NCI-H460 (cell line): ENCODE data around the gene LSM4. TPM values are rescaled to one million over a fixed set of nuclear protein-coding genes. Genes with fewer than 3 reads are reported as not detected.
"Not testable (repeated sequence)": the region's sequence is repeated elsewhere in the genome, so short reads cannot be mapped to it uniquely, and the experiment has no call there.

Experiments used
- DNase-seq: peaks from one replicate; pipeline ENCODE4 v3.0.0-alpha.2; 2016; ENCODE audit warnings: low read depth; ENCODE audit errors: extremely low read depth
- total RNA-seq: library from RNA; depleted of rRNA; stranded (reverse); fragments of >200 nt; shearing (Covaris generic); gene quantifications from 2 replicates; pipeline ENCODE4 v1.2.3, GENCODE V29; 2014

The LSM4 gene
- total RNA-seq, 1 experiment from 2014 or later, result 207 TPM

DNA sequence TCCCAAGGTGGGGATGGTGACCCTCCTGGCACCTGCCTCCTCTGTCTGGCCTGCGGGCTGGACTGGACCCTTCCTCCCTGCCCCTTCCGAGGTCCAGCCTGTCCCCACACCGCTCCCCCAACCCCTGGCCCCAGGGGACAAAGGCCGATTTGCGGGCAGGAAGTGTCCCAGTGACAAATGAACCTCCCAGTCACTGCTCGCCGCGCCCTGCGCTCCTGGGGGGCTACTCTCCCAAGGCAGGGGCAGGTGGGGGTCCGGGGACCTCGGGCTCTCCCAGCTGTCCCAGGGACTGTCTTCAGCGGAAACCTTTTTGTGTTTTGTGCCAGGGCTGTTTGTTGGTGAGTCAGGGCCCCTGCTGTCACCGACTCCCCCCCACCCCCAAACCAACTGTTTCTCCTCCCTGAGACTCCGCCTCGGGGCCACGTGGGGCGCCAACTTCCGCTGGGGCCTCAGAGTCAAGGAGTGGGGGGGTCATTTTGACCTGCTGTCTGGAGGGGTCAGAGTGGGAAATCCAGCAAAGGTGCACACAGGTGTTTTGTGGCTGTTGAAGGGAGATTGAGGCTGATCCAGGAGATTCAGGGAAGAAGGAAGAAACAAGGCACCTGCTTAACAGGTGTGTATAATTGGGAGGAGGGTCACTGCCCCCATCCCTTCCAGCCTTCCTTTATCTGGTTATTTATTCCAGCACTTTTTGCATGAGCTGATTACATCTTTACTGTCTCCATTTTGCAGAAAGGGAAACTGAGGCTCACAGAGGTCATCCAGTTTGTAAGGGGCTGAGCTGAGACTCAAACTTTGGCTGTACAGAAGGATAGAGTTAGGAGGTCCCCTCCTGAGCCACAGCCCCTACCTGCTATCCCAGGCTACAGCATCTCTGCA, 18.4 kb upstream of the LSM4 start:
- no peak for DNase-seq

DNA sequence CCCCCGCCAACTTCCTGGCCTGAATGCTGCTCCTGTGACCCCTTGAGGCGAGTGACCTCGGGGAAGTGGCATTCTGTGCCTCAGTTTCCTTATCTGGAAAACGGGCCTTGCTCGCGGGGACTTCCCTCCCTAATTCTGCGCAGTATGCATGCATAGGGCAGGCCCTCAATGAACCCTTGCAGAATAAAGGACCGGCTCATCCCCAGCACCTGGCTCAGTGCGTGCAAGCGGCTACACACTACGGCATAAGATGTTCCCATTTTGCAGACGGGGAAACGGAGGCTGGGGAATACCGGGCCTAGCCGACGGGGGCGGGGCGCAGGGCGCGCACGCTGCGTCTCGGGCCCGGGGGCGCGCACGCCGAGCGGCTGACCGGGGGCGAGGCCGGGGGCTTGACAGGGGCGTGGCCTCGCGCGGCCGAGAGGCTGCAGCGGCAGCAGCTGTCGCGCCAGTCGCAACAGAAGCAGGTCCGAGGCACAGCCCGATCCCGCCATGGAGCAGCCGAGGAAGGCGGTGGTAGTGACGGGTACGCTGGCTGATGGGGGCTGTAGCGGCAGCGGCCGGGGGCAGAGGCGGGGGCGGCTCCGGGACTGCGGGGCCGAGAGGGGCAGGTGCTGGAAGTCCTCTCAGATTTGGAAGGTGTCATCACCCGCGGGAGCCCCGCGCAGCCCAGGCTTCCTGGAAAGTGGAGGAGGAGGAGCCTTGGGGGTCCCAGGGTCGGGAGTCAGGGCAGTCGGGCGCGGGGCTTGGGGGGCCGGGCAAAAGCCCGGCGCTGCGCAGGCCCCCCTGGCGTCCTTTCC, 17.5 kb upstream of the LSM4 start, which contains the start of gene PGPEP1:
TSS of gene PGPEP1 (plus strand) at position 409 of the 800 bp plus-strand sequence. CDS start at position 493, 84 bp downstream.
- DNase-seq, result no peak

DNA sequence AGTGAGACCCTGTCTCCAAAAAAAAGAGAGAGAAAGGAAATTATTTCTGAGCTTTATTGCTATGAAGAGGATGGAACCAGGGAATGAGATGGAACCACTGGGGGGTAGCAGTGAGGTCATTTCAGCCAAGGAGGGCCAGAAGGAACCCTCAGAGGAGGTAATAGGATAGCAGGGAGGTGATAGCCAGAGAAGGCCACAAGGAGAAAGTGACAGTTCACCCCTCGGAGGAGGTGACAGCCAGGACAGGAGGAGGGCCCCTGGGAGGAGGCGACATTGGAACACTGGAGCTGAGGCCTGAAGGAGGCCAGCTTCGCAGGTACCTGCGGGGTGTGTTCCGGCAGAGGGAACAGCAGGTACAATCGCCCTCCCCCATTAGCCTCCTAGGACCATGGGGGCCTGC, 16.8 kb upstream of the LSM4 start:
- DNase-seq, result no peak

DNA sequence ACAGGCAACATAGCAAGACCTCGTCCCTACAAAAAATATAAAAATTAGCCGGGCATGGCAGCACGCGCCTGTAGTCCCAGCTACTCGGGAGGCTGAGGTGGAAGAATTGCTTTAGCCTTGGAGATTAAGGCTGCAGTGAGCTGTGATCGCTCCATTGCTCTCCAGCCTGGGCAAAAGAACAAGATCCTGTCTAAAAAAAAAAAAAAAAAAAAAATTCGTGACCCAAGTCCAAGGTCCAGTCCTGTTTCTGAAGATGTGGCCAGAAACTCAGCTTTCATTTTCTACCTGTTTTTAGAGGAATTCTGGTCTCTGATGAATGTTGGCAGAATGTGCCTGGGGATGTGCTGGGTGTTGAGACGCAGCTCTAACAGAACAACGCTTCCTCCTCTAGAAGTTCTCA, 15.7 kb upstream of the LSM4 start:
- DNase-seq, result no peak

DNA sequence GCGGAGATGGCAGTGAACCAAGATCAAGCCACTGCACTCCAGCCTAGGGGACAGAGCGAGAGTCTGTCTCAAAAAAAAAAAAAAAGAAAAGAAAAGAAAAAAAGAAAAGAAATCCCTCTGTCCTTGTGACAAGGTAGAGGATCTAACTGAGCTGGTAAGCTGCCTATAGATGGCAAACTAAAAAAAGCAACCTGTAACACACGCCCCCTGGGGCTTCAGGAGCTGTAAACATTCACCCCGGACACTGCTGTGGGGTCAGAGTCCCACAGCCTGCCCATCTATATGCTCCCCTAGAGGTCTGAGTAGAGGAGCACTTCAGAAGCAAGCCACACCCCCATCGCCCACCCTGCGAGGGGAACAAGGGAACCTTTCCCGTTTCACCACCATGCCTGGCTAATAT, 13.2 kb upstream of the LSM4 start:
- DNase-seq, result no peak

DNA sequence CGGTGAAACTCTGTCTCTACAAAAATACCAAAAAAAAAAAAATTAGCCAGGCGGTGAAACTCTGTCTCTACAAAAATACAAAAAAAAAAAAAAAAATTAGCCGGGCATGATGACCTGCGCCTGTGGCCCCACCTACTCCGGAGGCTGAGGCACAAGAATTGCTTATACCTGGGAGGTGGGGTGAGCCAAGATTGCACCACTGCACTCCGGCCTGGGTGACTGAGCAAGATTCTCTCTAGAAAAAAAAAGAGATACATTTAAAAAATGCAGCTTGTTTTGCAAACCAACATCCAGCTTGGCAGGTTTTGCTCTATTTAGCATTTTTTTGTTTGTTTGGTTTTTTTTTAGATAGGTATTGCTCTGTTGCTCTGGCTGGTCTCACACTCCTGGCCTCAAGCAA, 10.8 kb upstream of the LSM4 start:
- DNase-seq, result no peak

DNA sequence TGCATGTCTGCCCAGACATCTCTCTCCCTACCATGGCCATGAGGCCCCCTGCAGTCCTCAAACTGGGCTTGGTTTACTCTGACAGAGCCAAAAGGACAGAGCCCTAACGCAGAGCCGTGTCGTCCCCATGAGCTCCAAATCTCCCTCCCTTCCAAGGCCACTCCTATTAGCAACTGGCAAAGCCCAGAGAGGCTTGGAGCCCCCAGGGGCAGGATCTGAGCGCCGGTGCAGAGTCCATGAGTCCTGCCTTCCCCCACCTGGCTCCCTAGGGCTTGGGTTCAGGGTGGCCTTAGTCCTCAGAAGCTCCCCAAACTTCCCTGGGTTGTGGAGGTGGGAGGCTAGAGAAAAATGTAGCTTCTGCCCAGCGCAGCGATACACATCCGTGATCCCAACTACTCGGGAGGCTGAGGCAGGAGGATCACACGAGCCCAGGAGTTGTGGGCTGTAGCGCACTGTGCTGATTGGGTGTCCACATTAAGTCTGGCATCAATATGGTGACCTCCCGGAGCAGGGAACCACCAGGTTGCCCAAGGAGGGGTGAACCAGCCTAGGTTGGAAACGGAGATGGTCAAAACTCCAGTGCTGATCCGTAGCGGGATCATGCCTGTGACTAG, 10.1 kb upstream of the LSM4 start:
- DNase-seq, result no peak

DNA sequence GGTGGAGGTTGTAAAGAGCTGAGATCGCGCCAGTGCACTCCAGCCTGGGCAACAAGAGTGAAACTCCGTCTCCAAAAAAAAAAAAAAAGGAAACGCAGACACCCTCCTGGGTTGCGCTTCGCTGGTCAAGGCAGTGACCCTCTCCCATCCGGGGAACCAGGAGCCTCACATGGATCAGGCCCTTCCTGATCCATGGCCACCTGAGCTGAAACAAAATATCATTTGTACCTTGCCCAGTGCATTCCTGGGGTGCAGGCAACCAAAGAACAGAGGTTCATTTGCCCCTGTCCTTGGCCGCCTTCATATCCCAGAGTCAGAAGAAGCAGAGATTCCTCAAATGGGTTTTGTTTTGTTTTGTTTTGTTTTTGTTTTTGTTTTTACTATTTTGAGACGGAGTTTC, 8.0 kb upstream of the LSM4 start:
- DNase-seq, result no peak

DNA sequence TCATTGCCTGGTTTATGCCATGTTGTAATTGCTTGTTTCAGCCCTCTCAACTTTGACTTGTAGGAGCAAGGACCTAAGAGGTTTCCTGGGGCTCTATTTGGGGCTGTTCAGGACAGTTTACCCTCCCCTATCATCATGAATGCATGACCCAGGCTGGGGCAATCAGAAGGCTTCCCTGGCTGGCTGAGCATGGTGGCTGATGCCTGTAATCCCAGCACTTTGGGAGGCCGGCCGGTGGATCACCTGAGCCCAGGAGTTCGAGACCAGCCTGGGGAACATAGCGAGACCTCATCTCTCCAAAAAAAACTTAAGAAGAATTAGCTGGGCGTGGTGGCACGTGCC, 6.1 kb upstream of the LSM4 start:
- DNase-seq, result no peak

DNA sequence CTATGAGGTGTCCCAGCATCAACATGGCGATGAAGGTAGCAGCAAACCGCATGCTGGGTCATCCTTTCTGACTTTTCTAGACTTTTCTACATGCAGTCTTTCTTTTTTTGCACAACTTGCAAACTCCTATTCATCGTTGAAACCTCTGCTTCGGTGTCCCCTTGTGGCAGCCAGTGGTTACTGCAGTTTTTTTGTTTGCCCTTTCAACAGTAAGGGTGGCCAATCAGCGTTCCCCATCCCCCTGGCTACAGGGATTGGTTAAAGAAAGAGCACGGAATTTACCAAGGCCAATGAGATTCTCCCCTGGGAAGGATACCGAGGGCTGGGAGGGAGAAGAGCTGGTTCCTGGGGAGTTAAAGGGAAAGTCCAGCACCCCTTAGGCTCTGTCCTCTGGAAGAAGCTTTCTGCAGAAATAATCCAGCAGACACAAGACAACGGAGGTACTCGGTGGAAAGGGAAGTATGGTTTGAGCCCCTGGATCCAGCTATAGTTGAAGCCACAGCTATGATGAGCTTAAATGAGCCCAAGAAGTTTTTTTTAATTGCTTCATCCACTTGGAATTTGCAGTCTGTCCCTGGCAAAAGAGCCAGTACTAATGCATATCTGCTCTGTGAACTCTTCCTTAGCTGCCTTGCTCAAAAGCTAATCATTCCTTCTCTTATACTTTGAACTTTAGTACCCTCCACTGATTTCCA, 5.6 kb upstream of the LSM4 start:
- peak; percentile 93 for DNase-seq

DNA sequence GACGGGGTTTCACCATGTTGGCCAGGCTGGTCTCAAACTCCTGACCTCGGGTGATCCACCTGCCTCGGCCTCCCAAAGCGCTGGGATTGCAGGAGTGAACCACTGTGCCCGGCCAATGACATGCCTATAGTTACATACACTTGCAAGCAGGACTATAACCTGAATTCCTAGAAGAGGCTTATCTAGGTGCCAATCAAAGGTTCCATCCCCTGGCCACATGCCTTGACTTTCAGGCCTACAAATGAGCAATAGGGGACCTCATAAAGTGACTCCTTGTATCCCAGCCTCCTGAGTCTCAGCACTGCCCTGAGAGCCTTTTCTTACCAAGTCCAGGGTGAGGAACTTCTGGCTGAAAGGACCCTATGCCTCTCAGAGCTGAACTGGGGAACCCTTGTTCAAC, 3.9 kb upstream of the LSM4 start:
- no peak for DNase-seq

DNA sequence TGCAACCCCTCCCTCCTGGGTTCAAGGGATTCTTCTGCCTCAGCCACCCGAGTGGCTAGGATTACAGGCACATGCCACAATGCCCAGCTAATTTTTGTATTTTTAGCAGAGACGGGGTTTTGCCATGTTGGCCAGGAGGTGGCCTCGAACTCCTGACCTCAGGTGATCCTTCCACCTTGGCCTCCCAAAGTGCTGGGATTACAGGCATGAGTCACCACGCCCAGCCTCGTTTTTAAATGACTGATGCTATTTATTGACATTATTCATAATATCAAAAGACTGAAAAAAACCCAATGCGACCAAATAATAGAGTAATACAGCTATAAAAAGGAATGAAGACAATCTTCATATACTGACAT, 1.5 kb upstream of the LSM4 start:
- DNase-seq, result not testable (repeated sequence)

DNA sequence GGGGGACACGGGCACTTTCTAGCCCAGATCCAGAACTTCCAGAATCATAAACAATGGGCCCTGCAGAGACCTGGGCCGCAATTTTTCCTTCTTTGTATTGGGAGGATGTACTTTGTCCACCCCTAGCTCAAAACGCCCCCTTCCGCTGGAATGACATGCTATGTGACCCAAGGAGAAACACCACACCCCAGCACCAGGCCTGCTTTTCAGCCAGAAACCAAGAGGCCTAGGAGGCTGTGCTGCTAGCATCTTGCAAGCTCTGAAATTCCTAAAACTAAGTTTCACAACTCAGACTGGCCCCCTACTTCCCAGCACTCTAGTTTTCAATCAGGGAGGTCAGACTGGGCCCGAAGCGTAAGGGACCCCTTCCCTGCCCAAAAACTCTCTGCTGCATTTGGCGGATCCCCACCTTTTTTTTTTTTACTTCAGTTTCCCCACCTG, 538 bp downstream of the LSM4 start:
- DNase-seq, result no peak

DNA sequence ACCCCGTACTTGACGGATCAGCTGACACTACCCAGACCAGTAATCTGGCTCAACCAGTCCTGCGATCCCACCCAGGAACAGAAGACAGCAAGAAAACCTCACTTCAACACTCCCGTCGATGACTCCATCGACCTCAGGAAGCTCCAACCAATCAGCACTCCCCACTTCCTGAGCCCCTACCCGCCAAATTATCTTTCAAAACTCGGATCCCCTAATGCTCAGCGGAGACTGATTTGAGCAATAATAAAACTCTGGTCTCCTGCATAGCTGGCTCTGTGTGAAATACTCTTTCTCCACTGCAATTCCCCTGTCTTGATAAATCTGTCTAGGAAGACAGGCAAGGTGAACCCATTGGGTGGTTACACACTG, 1.2 kb downstream of the LSM4 start:
- no peak for DNase-seq

DNA sequence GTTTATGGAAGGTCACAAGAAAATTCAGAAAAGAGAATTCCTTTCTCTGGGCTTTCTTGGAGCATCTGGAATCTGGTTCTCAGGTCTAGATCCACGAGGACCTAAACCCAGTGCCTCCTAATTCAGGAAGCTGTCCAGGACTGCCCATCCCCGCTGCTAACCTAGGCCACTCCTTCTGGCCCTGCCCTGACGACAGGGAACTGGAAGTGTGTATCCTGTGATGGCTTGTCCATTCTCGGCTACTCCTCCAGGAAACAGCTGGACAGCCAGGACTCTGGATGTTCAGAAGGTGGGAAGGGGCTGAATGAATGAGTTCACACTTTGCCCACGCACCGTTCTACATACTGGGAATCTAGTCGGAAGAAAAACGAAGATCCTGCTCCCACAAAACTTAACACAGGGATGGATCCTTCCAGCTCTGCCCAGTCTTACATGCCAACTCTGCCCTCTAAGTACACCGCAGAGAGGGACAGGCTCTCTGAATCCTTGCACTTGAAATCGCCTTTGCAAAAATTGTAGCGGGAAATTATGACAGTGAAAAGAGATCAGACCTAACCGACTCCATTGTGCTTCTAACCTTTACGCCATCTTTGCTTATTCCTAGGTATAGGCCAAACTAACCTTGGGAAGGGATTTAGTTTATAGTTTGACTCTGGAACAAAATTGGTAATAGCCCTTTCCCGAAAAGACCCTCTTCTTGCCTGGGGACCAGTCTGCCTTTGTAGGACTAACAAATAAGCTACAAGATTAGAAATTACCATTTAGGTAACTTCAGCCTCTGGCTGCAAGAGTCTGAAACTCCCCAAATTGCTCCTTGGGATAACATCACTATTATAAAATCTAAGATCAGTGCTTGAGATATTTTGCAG, 1.8 kb downstream of the LSM4 start:
- DNase-seq, result no peak

DNA sequence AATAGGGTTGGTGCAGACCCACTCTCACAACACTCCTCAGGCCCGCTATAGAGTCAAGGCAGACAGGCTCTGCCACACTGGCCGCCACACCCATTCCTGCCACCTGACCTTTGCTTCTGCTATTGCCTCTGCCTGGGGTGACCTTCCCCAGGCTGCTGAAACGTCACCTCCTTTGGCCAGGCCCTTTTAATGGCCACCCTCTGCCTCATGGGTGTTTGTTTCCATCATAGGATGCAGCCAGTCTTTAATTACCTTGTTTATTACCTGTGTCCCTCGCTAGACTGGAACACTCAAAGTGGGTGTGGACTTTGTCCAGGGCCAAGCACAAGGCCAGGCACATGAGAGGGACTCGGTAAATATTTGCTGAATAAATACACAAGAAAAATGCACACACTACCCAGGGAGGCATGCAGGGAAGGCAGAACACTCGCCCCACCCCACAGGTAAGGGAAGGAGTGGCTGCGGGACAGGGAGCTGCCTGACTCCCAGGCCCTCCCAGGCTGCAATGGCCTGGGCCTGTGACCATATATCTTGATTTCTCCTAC, 3.2 kb downstream of the LSM4 start:
- no peak for DNase-seq

DNA sequence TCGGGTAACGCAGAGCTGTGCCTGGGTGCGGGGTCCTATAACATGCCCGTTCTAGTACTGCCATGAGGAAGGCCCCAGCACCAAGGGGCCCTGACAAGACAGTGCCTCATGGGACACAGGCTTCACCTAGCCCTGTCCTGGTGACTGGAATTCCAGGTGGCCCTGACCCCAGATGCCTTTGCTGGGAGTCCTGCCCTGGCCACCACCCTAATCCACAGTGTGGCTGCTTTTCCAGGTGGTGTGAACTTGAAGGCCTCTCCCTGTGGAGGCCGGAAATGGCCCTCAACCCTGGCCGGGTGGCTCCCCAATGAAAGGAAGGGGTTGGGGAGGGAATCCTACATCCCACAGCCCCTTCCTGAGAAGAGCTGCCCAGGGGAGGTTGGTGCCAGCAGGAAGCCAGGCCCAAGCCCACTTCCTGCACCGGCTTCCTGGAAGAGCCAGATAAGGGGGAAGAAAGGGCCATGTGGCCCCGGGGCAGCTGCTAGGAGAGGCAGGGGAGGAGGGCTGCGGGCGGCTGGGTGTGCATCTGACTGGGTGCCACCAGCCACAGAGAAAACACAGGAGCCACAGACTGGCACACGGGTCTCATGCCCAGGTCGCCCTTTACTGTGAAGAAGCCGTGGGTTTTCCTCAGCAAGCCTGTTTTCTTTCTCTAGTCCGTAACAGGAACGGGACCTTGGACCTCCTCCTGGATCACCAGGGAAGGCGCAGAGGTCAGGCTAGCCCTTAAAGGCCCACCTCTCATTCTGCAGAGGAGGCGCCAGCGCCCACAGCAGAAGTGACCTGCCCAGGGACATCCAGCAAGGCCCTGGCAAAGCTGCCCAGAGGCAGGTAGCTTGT, 4.7 kb downstream of the LSM4 start:
- DNase-seq, result no peak

DNA sequence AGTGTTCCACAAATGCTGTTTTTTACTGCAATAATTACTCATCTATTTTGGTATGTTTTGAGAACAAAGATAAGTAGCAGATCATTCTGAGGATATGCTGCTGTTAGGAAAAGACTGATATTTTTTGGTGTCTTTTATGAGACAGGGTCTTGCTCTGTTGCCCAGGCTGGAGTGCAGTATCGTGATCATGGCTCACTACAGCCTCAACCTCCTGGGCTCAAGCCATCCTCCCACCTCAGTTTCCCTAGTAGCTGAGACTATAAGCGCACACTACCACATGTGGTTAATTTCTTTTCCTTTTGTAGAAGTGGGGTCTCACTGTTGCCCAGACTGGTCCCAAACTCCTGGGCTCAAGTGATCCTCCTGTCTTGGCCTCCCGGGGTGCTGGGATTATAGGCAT, 9.5 kb downstream of the LSM4 start:
- no peak for DNase-seq

DNA sequence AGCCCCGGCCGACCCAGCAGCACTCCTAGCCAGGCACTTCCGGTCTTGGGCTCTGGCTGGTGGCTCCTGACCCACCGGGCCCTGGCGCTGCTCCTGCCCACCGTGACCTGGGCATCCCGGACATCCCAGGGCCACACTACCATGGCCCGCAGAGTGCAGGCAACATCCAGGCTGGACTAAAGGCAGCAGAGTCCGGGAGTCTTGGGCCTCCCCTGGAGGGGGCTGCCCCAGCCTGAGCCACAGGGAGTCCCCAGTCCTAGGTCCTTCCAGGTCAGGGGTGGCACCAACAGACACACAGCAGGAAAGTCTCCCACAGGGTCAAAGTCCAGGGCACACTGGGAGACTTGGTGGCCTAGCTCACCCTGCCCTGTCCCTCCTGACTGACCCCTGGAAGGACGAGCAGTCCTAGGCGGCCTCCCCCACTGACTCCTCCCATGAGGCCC, 10.8 kb downstream of the LSM4 start:
- no peak for DNase-seq
